Measurements from ENCODE around the gene MAGED1. TPM values are rescaled to one million over a fixed set of nuclear protein-coding genes. Genes with fewer than 3 reads are reported as not detected.

MAGED1 gene
- total RNA-seq, 4 donors from 2014 or later = 18.5 to 48.7 (median 29.3) TPM

DNA sequence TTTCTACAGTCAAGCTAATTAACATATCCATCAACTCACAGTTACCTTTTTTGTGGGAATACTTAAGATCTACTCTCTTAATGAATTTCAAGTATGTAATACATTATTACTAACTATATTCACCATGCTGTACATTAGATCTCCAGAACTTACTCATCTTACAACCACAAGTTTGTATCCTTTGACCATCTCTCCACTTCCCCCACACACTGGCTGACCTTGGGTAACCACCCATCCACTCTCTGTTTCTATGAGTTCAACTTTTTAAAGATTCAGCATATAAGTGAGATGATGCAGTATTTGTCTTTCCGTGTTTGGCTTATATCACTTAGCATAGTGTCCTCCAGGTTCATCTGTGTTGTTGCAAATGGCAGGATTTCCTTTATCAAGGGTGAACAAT, 30.5 kb upstream of the MAGED1 start:
- Histone ChIP-seq H3K4me1 (no peaks in the 10 kb centered on the region), H3K27ac (no peak overlapping the region), H3K27me3 (no peaks in the 10 kb centered on the region), H3K36me3 (no peaks in the 10 kb centered on the region), H3K9me3 (no peaks in the 10 kb centered on the region), H3K4me3 (no peak overlapping the region)
- 65 to 100% methylated on average over 1 of the region's 1 CpG for WGBS, 2 donors
- intact Hi-C loops (cut with DNase I) = no loop called here
- TF ChIP-seq CTCF (IDR thresholded peaks at IDR 0.05) = no peak
- TF ChIP-seq POLR2A (IDR thresholded peaks at IDR 0.05) = no peak
- DNase-seq = no peak

DNA sequence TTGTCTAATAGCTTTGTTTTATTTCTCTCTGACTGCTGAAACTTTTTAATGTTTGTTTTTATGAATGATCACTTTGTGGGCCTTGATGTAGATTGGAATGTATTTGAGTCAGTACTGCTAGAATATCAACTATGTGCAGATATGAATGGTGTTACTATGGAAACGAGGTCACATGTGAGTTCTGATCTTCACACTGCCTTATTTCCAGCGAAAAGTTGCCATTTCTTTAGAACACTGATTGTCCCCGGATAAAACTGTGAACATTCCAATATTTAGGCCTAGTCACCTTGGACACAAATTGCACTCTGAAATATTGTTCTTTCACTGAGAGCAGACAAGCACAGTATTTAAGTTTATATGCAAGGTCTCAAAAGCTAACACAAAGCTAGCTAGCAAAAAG, 27.2 kb upstream of the MAGED1 start:
- Histone ChIP-seq H3K27me3 (no peaks in the 10 kb centered on the region), H3K9me3 (no peaks in the 10 kb centered on the region), H3K36me3 (no peaks in the 10 kb centered on the region), H3K4me1 (no peaks in the 10 kb centered on the region), H3K27ac (no peak overlapping the region), H3K4me3 (no peak overlapping the region)
- intact Hi-C loops (cut with DNase I) = no loop called here
- WGBS, 2 donors = 69 to 92% methylated on average over 3 of the region's 3 CpGs
- TF ChIP-seq POLR2A (IDR thresholded peaks at IDR 0.05) = no peak
- TF ChIP-seq CTCF (IDR thresholded peaks at IDR 0.05) = no peak
- no peak for DNase-seq

DNA sequence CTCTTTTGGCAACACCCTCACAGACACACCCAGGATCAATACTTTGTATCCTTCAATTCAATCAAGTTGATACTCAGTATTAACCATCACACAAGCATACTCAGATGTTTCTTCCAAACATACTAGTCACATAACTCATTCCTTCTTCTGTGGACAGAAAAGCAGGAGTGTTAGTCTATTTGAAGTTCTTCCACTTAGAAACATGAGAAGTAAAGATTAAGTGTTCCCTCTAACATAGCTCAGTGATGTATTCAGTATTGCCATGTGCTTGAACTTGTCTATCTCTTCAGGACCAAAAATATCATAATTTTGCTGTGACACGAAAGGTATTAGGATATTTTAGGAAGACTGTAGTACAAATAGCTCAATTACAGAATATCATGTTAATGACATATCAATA, 25.8 kb upstream of the MAGED1 start:
- DNase-seq = no peak
- H3K4me3 ChIP-seq = no peak overlapping the region
- no peaks in the 10 kb centered on the region for H3K9me3 ChIP-seq
- 80 to 100% methylated on average over 1 of the region's 1 CpG for WGBS, 2 donors
- TF ChIP-seq POLR2A (IDR thresholded peaks at IDR 0.05) (no peak), CTCF (IDR thresholded peaks at IDR 0.05) (no peak)
- H3K36me3 ChIP-seq = no peaks in the 10 kb centered on the region
- H3K27me3 ChIP-seq = no peaks in the 10 kb centered on the region
- no peaks in the 10 kb centered on the region for H3K4me1 ChIP-seq
- no peak overlapping the region for H3K27ac ChIP-seq
- intact Hi-C loops (cut with DNase I) = no loop called here

DNA sequence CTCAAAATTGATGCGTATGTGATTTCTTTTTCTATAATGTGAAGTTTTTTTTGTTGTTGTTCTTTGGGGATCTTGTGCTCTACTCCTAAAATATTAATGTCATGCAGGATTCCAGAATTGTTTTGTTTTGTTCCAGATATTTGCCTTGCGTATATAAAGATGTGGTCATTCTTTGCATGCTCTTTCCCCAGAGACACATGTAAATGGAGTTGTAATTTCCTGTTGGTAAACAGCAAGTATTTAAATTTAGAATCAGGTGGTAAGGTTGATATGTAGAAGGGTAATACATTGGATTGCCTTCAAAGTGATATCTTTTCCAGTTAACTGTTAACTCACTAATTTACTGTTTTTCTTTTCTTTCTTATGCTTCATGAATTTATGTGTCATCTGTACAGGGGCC, 23.1 kb upstream of the MAGED1 start:
- Histone ChIP-seq H3K9me3 (no peaks in the 10 kb centered on the region), H3K27ac (no peak overlapping the region), H3K4me1 (no peaks in the 10 kb centered on the region), H3K4me3 (no peak overlapping the region), H3K27me3 (no peaks in the 10 kb centered on the region), H3K36me3 (no peaks in the 10 kb centered on the region)
- 91 to 100% methylated on average over 2 of the region's 2 CpGs for WGBS, 2 donors
- intact Hi-C loops (cut with DNase I) = no loop called here
- TF ChIP-seq POLR2A (IDR thresholded peaks at IDR 0.05) (no peak), CTCF (IDR thresholded peaks at IDR 0.05) (no peak)
- no peak for DNase-seq

GRCh38 chrX:51874123-51874522, 19.3 kb upstream of the MAGED1 start:
- 79 to 100% methylated on average over 1 of the region's 1 CpG for WGBS, 2 donors
- Histone ChIP-seq H3K4me1 (no peaks in the 10 kb centered on the region), H3K36me3 (no peaks in the 10 kb centered on the region), H3K9me3 (no peaks in the 10 kb centered on the region), H3K27me3 (no peaks in the 10 kb centered on the region), H3K4me3 (no peak overlapping the region), H3K27ac (no peak overlapping the region)
- TF ChIP-seq CTCF (IDR thresholded peaks at IDR 0.05) (no peak), POLR2A (IDR thresholded peaks at IDR 0.05) (no peak)
- DNase-seq = no peak
- intact Hi-C loops (cut with DNase I) = no loop called here
